HG03520 (cell line): Measurements from ENCODE around the gene HLA-DOA.

Experiments
- ATAC-seq: cut with Tn5 transposase; IDR thresholded peaks from one replicate; pipeline ENCODE4 v1.9.1; 2021; ENCODE audit warnings: mild to moderate bottlenecking, moderate library complexity; ENCODE audit not compliant: unreplicated experiment

HLA-DOA gene

DNA sequence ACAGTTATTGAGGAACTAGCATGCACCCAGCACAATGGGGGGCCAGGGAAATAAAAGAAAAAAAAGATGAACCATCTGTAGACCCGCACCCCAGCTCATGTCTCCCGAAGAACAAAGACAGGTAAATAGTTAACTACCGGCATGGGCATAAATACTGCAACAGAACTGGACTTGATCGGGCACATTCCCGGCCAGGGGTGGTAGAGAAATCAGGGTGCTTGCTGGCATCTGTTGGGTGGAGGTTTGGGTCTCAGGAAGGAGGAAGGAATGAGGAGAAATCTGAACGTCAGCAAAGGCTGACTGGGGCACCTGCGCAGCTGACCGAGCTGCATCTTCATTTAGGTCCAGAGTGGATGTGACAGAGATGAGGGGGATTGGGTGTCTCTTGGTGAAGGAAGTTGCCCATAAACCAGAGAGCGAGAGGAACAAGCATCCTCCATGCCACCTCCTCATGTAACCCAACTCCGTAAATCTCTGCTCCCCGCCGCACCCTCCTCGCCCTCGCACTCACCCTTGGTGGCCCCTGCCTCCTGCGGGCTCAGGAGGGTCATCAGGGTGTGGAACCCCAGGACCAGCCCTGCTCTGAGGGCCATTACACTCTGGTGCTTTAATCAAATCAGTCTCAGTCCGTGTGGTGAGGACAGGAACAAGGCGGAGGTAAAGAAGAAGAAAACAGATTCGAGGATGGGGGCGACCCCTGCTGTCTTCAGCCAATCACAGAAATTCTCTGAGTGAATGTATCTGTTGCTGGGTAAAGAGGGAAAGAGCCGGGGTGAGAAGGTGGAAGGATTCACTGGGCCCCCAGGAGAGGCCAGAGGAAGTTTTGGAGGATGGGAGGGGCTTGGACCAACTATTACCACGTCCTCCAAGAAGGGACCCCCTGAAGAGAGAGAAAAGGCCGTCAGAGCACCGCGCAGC, at the start of gene HLA-DOA:
Gene HLA-DOA (minus strand): TSS at position 648 of the 918 bp plus-strand sequence.
- ATAC-seq = peak; percentile 62

DNA sequence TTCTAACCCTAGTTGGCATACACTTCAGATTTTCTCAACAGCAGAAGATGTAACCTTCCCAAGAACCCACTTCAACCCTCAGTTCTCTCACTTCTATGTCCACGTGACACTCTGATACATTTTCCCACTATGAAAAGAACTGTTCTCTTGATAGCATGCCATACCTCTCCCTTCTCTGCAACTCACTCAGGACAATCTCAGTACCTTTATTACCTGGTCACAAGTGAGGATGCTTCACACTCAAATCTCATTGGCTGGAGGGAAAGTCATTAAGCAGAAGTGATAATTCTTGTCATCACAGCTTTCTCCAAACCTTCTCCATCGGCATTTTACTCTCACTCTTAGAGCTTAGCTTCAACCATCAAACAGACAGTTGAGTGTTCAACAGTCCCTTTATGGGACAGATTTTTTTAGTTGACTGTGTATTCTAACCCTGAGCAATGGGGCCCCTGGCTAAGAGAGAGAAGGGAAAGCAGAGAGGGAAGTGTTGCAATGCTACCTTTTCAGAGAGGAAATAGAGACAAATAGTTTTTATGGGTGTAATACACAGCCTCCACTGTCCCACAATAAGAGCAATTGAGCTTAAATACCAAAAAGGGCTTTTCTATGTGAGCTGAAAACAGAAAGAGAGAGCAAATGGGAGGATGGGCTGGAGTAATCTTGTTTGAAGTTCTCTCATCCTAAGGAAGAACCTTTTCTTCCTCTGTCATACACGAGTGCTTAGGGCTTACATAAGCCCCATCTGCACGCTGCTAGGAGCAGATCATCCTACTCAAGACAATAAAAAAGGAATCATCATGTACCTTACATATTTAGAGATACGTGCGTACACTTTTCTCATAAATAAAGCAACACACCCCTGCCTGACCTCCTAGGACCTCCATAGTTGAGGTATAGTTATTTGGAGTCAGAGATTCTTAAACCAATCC, 48.1 kb upstream of the HLA-DOA start:
- ATAC-seq = no peak

DNA sequence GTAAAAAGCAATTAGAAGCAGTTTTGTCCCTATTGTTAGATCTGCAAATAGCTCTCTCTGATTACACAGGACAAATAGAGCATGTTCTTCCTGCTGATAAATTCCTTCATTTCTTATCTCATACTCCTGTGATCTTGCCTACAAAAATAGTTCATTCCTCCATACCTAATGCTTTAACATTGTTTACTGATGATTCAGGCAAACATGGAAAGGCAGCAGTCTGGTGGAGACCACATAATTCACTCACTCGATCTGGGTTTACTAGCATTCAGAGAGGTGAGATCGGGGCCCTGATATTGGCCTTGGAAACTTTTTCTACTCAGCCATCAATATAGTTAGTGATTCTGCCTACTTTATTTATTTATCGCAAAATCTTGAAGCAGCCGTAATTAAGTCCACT, 43.8 kb upstream of the HLA-DOA start:
- ATAC-seq = no peak

DNA sequence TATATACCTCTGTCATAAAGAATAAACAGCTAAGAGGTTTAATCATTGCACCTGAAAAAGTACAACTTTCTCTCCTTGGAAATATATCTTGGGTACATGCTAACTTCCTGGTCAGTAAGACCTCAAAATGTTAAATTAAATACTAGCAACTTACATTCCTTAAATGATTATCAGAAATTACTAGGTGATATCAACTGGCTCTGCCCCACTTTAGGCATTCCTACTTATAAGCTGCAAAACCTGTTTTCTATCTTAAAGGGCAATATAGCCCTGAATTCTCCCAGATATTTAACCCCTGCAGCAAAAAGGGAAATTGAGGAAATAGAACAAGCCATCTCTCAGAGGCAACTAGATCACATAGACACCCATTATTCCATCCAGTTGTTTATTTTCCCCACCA, 43.2 kb upstream of the HLA-DOA start:
- no peak for ATAC-seq

DNA sequence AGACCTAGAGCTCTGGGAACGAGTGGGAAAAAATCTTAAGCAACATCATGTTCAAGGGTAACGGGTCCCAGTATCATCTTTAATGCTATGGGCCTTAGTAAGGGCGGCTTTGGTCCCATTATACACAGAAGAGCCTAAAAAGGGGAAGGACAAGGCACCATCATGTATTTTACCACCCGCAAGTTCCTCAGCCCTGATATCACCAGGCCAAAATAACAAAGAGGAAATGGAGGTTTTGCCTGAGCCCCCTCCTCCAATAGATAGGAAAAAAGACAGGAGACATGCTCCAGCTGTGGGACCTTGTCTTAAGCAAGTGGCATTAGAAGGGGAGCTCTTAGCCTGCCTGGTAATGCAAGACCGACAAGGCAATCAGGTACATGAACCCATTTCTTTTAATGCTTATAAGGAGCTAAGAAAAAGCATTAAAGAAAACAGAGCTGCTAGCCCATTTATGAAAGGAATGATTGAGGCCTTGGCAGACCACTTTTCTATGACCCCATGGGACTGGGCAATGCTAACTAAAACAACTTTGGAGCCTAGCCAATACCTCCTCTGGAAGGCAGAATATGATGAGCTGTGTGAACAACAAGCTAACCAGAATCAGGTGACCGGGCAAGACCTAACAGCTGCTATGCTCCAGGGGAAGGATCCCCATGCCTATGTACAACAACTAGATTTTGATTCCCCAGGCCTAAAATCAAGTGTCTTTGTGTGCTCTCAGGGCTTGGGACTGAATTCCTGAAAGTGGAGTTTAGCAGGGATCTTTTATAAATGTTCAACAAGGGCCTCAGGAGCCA, 40.8 kb upstream of the HLA-DOA start:
- no peak for ATAC-seq

- ATAC-seq = no peak
These were observed 40.1 kb upstream of the HLA-DOA start for GRCh38 chr6:33049323-33050013.

DNA sequence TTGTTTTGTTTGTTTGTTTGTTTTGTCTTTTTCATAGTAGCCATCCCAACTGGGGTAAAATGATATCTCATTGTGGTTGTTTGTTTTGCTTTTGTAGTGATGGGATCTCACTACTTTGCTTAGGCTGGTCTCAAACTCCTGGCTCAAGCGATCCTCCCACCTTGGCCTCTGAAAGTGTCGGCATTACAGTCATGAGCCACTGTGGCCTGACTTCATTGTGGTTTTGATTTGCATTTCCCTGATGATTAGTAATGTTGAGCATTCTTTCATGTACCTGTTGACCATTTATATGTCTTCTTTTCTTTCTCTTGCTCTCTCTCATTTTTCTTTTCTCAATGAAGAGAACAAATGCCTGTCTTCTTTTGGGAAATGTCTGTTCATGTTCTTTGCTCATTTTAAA, 30.8 kb upstream of the HLA-DOA start:
- ATAC-seq = no peak

DNA sequence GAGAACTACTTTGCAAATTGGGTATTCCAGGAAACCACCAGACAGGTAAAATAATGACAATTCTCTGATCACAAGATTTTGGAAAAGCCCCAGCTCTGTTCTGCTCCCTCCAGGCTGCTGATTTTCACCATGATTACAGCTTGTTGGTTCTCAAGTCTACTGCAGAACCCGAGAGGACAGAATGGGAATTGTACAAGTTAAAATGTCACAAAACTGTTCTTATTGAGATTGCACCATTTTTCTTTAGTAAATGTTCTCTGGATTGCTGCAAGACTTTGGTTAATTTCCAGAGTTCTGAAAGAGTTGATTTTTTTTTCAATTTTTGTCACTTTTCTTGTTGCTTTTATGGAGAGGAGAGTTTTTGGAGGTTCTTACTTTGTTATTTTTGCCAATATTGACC, 27.1 kb upstream of the HLA-DOA start:
- ATAC-seq = no peak

- ATAC-seq = no peak
These were observed 25.2 kb upstream of the HLA-DOA start for GRCh38 chr6:33034554-33034953.

DNA sequence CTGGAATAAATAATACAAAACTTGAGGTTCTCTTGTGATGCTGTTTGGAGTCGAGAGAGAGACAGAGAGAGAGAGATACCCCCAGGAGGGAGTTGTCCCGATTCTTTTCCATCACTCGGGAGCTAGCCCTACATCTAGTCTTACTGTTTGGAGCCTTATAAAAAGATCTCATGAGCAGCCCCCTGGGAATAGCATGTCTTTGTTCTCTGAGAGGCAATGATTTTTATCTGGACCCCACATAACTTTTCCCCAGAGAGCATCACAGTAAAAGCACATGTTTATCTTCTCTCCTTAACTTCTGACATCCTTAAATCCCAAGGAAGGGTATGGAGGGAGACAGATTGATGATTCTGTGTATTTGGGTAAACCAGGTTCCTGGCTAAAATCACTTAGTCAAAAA, 20.9 kb upstream of the HLA-DOA start:
- no peak for ATAC-seq

GRCh38 chr6:33029328-33030184, 20.2 kb upstream of the HLA-DOA start:
- ATAC-seq = peak; percentile 55

DNA sequence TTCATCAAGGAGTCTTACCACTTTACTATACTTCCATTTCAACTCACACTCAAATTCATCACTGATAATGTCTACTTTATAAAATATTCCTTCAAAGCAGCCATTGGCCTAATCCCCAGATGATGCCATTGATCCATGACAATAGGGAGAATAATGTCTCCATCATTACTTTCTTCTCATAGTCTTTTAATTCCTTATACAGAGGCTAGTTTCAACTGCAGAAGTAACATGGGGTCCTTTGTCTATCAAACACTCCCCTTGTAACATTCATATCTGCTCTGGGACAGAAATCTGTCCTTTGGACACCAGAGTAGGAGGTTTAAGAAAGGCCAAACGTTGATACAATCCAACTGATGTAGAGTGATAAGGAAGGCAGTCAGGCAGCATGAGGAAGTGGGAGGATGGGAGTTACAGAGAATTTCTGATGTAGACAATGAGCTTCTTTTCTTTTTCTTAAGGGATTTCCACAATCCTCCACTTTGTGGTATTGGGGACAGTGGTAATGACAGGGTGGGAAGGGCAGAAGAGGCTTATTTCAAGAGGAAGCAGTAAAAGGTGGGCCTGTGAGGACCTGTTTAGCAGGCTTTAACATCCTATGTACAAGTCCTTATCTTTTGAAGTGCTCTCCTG, 18.9 kb upstream of the HLA-DOA start:
- no peak for ATAC-seq

GRCh38 chr6:33024521-33024920, 15.1 kb upstream of the HLA-DOA start:
- ATAC-seq = no peak

DNA sequence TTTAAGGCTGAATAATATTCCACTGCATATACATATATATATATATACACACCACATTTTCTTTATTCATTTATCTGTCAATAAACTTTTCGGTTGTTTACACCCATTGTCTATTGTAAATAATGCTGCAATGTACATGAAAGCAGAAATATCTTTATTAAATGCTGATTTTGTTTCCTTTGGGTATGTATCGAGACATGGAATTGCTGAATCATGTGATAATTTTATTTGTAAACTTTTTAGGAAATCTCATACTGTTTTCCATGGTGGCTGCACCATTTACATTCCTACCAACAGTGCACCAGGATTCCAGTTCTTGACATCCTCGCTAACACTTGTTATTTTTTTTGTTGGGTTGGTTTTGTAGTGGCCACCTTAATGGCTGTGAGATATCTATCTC, 14.1 kb upstream of the HLA-DOA start:
- ATAC-seq = no peak

- no peak for ATAC-seq
These were observed 12.5 kb upstream of the HLA-DOA start for GRCh38 chr6:33021917-33022316.

- no peak for ATAC-seq
These were observed 10.0 kb upstream of the HLA-DOA start for GRCh38 chr6:33019372-33019771.

GRCh38 chr6:33018904-33019303, 9.5 kb upstream of the HLA-DOA start:
- ATAC-seq = peak; percentile 71

DNA sequence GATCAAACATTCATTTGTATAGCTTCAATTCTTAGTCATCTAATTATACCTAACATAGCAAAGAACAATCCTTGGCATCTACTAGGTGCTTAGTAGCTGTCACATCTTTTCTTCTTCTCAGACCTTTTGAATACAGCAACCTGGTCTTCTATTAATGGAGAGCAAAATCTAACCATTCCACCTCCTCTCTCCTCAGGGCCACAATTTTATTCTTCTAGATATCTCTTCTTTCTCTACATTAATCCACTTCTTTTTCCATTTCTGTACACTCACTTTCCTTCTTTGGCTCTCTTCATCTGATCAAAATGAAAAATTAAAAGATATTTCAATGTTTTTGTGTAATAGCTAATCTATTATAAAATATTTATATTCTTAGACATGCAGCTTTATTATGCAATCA, 9.0 kb upstream of the HLA-DOA start:
- no peak for ATAC-seq
